Stimulated activated CD4-positive, alpha-beta T cell treated with anti-CD3 and anti-CD28 coated beads, Interleukin-4, amount 100 ng/mL, for 48 hours (primary cell): ENCODE data around the gene PCDHGA12.
A peak's percentile ranks its signal among the peaks of the same experiment; 100 is the strongest.
"Not testable (repeated sequence)": the region's sequence is repeated elsewhere in the genome, so short reads cannot be mapped to it uniquely, and the experiment has no call there.

Experiments
- DNase-seq, 2 donors: peaks; one replicate each; pipeline ENCODE4 v3.0.0-alpha.2; 2020; ENCODE audit warnings: low read depth in 2 of 2

The PCDHGA12 gene

GRCh38 chr5:141407790-141408505 lies 22.4 kb upstream of the PCDHGA12 start, which contains the start of gene PCDHGB6:
TSS of gene PCDHGB6 (plus strand) at chr5:141408021. CDS start at chr5:141408203, 182 bp downstream.
- DNase-seq: peak in 1 of 2 donors; percentile 12

- no peak for DNase-seq
These were observed 20.6 kb upstream of the PCDHGA12 start for GRCh38 chr5:141409598-141410306.

- DNase-seq: no peak
These were observed 18.7 kb upstream of the PCDHGA12 start for GRCh38 chr5:141411575-141411974.

GRCh38 chr5:141412854-141413539 lies 17.3 kb upstream of the PCDHGA12 start, which contains the start of gene PCDHGA10:
TSS of gene PCDHGA10 (plus strand) at chr5:141412987. CDS start at chr5:141413176, 189 bp downstream.
- peak in 1 of 2 donors; percentile 51 for DNase-seq

GRCh38 chr5:141413540-141414069 lies 16.7 kb upstream of the PCDHGA12 start:
- DNase-seq: no peak

GRCh38 chr5:141414548-141415274 lies 15.6 kb upstream of the PCDHGA12 start:
- not testable (repeated sequence) for DNase-seq

GRCh38 chr5:141415275-141415618 lies 15.1 kb upstream of the PCDHGA12 start:
- DNase-seq: not testable (repeated sequence)

- peak; percentile 48 to 51 for DNase-seq
These were observed 12.7 kb upstream of the PCDHGA12 start, which contains the start of gene PCDHGB7 for GRCh38 chr5:141417494-141418172. TSS of gene PCDHGB7 (plus strand) at chr5:141417677. CDS start at chr5:141417860, 183 bp downstream.

GRCh38 chr5:141419074-141419880 lies 11.0 kb upstream of the PCDHGA12 start:
- no peak for DNase-seq

- DNase-seq: peak in 1 of 2 donors; percentile 39
These were observed 9.3 kb upstream of the PCDHGA12 start, which contains the start of gene PCDHGA11 for GRCh38 chr5:141420855-141421488. TSS of gene PCDHGA11 (plus strand) at chr5:141421051. CDS start at chr5:141421228, 177 bp downstream.

- no peak for DNase-seq
These were observed 8.8 kb upstream of the PCDHGA12 start for GRCh38 chr5:141421489-141421855.

GRCh38 chr5:141422742-141423291 lies 7.5 kb upstream of the PCDHGA12 start:
- no peak for DNase-seq

GRCh38 chr5:141427783-141428426 lies 2.4 kb upstream of the PCDHGA12 start:
- no peak for DNase-seq

- no peak for DNase-seq
These were observed 979 bp downstream of the PCDHGA12 start for GRCh38 chr5:141431286-141431685.

GRCh38 chr5:141432308-141432707 lies 2.0 kb downstream of the PCDHGA12 start:
- not testable (repeated sequence) for DNase-seq

GRCh38 chr5:141432726-141433125 lies 2.4 kb downstream of the PCDHGA12 start:
- not testable (repeated sequence) for DNase-seq

- no peak for DNase-seq
These were observed 3.7 kb downstream of the PCDHGA12 start for GRCh38 chr5:141434006-141434405.

- no peak for DNase-seq
These were observed 6.9 kb downstream of the PCDHGA12 start for GRCh38 chr5:141437221-141437620.
